Measurements from ENCODE around the gene IFITM10.

DNA sequence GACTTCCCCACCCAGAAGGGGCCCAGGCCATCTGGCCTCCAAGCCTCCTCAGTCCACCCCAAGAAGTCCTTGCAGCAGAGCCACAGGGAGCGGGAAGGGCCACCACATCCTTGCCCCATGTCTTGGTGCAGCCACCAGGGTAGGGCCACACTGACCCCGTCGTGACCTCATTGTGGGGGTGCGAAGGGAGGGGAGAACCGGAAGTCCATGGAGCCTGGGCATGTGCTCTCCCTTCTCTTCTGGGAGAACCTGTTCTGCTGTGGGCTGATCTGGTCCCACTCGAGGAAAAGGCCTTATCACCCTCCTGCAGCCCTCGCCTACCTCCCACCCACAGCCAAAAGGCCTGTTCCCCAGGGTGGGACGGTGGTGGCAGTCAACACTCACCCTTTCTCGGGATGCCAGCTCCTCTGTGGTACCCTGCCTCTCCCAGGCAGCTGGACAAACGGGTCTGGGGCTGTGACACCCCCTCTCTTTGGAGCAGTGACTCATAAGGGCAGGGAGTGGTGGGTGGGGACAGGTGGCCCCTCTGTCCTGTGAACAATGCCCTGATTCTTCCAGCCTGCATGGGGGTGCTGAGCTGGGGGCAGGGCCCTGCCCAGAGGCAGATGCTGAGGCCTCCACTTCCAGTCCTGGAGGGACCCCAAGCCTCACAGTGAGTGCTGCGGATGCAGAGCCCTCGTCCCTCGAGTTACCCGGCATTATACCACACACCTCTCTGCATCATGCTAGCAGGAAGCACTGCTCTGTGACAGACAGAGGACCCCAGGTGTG lies 27.9 kb upstream of the IFITM10 start:
- TF ChIP-seq POLR2AphosphoS5 (IDR thresholded peaks at IDR 0.05) (no peak), CTCF (IDR thresholded peaks at IDR 0.05) (no peak), EP300 (IDR thresholded peaks at IDR 0.05) (no peak), POLR2A (IDR thresholded peaks at IDR 0.05) (no peak)
